Stimulated activated CD4-positive, alpha-beta T cell treated with anti-CD3 and anti-CD28 coated beads, Interleukin-4, amount 100 ng/mL, for 4 hours (primary cell): Measurements from ENCODE around the gene MYBPHL.
"Not testable (repeated sequence)": the region's sequence is repeated elsewhere in the genome, so short reads cannot be mapped to it uniquely, and the experiment has no call there.

Experiments
- DNase-seq, 2 experiments: peaks; one replicate each; pipeline ENCODE4 v3.0.0-alpha.2; 2020

Gene MYBPHL

GRCh38 chr1:109306832-109307273 is at the start of gene MYBPHL:
Gene MYBPHL, minus strand, starts transcription at chr1:109307011. Its CDS starts 20 bp downstream, at chr1:109306991.
- no peak for DNase-seq

GRCh38 chr1:109356505-109356904 is 49.7 kb upstream of the MYBPHL start:
- DNase-seq, result no peak

GRCh38 chr1:109354929-109355328 is 48.1 kb upstream of the MYBPHL start:
- DNase-seq, result no peak

- no peak for DNase-seq
Observed at GRCh38 chr1:109351457-109351856, 44.6 kb upstream of the MYBPHL start.

GRCh38 chr1:109350655-109351054 is 43.8 kb upstream of the MYBPHL start:
- no peak for DNase-seq

GRCh38 chr1:109350182-109350581 is 43.4 kb upstream of the MYBPHL start:
- DNase-seq, result no peak

GRCh38 chr1:109347511-109347910 is 40.7 kb upstream of the MYBPHL start:
- DNase-seq, result no peak

- DNase-seq, result no peak
Observed at GRCh38 chr1:109341944-109342930, 35.4 kb upstream of the MYBPHL start.

- no peak for DNase-seq
Observed at GRCh38 chr1:109338608-109339007, 31.8 kb upstream of the MYBPHL start.

- no peak for DNase-seq
Observed at GRCh38 chr1:109338091-109338490, 31.3 kb upstream of the MYBPHL start.

- no peak for DNase-seq
Observed at GRCh38 chr1:109335091-109335490, 28.3 kb upstream of the MYBPHL start.

GRCh38 chr1:109331113-109331512 is 24.3 kb upstream of the MYBPHL start:
- no peak for DNase-seq

GRCh38 chr1:109327285-109327684 is 20.5 kb upstream of the MYBPHL start:
- DNase-seq, result no peak

GRCh38 chr1:109322974-109323373 is 16.2 kb upstream of the MYBPHL start:
- no peak for DNase-seq

- DNase-seq, result no peak
Observed at GRCh38 chr1:109319114-109319513, 12.3 kb upstream of the MYBPHL start.

- DNase-seq, result no peak
Observed at GRCh38 chr1:109316506-109316905, 9.7 kb upstream of the MYBPHL start.

- no peak for DNase-seq
Observed at GRCh38 chr1:109315288-109315687, 8.5 kb upstream of the MYBPHL start.

- no peak for DNase-seq
Observed at GRCh38 chr1:109314795-109315194, 8.0 kb upstream of the MYBPHL start.

- no peak for DNase-seq
Observed at GRCh38 chr1:109312978-109313775, 6.4 kb upstream of the MYBPHL start.

GRCh38 chr1:109312246-109312645 is 5.4 kb upstream of the MYBPHL start:
- DNase-seq, result no peak

- DNase-seq, result no peak
Observed at GRCh38 chr1:109309347-109309746, 2.5 kb upstream of the MYBPHL start.

GRCh38 chr1:109307274-109308021 is 637 bp upstream of the MYBPHL start:
- DNase-seq, result no peak

- DNase-seq, result not testable (repeated sequence)
Observed at GRCh38 chr1:109305991-109306390, 820 bp downstream of the MYBPHL start.
